ENCODE measurements around the gene FLOT1.

DNA sequence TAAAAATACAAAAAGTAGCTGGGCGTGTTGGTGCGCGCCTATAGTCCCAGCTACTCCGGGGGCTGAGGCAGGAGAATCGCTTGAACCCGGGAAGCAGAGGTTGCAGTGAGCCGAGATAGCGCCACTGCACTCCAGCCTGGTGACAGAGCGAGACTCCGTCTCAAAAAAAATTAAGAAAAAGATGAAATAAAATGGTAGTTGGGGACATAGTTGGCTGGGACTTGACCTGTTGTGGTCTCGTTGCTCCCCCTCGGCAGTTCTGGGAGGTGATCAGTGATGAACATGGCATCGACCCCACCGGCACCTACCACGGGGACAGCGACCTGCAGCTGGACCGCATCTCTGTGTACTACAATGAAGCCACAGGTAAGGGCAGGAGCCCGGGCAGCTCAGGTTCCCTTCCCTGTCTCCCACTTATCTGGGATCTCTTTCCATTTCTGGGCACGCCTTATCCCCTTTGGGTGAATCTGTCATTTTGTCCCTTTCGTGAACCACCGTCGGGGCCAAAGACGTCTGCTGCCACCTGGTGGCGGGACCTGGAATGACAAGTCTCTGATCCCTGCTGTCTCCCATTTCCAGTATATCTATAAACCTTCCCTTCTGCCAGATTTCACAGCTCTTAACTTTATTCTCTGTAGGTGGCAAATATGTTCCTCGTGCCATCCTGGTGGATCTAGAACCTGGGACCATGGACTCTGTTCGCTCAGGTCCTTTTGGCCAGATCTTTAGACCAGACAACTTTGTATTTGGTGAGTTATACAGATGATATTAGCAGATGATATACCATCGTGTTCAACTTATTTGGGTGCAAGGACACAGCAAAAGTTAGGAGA is 20.0 kb downstream of the FLOT1 start:
- TF ChIP-seq POLR2AphosphoS5 (IDR thresholded peaks at IDR 0.05), result peak; percentile 52 to 69
- TF ChIP-seq POLR2A (IDR thresholded peaks at IDR 0.05; ENCODE audit: low read depth), result no peak
- TF ChIP-seq, protein P1, sequence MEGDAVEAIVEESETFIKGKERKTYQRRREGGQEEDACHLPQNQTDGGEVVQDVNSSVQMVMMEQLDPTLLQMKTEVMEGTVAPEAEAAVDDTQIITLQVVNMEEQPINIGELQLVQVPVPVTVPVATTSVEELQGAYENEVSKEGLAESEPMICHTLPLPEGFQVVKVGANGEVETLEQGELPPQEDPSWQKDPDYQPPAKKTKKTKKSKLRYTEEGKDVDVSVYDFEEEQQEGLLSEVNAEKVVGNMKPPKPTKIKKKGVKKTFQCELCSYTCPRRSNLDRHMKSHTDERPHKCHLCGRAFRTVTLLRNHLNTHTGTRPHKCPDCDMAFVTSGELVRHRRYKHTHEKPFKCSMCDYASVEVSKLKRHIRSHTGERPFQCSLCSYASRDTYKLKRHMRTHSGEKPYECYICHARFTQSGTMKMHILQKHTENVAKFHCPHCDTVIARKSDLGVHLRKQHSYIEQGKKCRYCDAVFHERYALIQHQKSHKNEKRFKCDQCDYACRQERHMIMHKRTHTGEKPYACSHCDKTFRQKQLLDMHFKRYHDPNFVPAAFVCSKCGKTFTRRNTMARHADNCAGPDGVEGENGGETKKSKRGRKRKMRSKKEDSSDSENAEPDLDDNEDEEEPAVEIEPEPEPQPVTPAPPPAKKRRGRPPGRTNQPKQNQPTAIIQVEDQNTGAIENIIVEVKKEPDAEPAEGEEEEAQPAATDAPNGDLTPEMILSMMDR (IDR thresholded peaks at IDR 0.05), result peak; percentile 98 to 99 (median 99)

Measured in esophagus muscularis mucosa (tissue), 3 donors.